ENCODE results near the gene SPNS3.

The SPNS3 gene, protein sequence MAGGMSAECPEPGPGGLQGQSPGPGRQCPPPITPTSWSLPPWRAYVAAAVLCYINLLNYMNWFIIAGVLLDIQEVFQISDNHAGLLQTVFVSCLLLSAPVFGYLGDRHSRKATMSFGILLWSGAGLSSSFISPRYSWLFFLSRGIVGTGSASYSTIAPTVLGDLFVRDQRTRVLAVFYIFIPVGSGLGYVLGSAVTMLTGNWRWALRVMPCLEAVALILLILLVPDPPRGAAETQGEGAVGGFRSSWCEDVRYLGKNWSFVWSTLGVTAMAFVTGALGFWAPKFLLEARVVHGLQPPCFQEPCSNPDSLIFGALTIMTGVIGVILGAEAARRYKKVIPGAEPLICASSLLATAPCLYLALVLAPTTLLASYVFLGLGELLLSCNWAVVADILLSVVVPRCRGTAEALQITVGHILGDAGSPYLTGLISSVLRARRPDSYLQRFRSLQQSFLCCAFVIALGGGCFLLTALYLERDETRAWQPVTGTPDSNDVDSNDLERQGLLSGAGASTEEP

DNA sequence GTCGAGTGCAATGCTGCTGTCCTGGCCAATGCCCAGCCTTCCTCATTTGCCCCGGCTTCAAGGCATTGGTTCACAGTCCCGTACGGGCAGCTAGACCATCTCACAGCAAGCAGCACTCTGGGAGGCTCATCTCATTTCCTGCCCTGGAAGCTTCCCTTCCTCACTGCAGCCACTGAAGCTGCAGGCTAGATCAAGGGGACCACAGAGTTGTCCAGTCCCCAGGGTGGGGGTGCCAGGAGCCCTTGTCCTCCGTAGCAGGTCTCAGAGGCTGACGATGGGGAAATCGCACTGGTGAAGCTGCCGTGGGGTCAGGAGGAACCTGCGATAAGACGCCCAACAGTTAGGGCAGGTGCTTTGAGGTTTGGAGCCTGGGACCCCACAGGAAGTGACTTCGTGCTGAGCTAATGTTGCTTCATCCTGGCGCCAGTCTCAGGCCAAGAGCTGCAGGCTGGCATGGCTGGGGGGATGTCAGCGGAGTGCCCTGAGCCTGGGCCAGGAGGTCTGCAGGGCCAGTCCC is at the start of gene SPNS3:
SPNS3 (plus strand) TSS at position 426 of the 517 bp plus-strand sequence; CDS start at position 454, 28 bp downstream.
- peak; percentile 29 for FAIRE-seq
- no peak for DNase-seq (ENCODE audit: extremely low spot score, insufficient read length, low read depth)

DNA sequence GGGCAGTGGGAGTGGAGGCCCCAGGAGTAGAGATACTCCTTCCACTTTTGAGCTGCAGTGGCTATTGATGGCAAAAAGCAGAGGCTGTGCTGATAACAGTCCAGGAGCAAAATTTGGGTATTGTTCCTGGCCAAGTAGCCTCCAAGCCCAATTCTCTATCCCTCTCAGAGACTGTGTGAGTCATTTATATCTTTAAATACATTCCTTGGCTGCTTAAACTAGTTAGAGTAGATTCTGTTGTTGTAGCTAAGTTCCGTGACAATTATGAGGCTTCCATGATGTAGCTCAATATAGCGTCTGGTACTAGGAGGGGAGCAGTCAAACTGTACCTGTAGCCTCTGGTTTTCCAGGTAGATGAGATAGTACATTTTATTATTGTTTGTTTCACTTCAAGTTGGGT is 47.3 kb upstream of the SPNS3 start:
- FAIRE-seq (no peak), DNase-seq (ENCODE audit: extremely low spot score, insufficient read length, low read depth) (no peak)

DNA sequence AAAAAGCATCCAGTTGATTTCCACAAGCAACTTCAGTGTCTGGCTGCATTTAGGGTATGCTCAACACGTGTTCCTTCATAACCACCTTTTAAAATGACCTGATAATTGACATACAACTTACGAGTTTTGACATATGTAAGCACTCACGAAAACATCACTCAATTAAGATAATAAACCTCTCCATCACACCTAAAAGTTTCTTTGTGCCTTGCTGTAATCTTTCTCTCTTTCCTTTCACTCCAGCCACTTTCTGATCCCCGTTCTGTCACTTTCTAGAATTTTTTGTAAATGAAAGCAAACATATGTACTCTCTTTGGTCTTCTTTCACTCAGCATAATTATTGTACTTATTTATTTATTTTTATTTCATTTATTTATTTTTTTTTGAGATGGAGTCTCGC is 46.6 kb upstream of the SPNS3 start:
- FAIRE-seq (no peak), DNase-seq (ENCODE audit: extremely low spot score, insufficient read length, low read depth) (no peak)

DNA sequence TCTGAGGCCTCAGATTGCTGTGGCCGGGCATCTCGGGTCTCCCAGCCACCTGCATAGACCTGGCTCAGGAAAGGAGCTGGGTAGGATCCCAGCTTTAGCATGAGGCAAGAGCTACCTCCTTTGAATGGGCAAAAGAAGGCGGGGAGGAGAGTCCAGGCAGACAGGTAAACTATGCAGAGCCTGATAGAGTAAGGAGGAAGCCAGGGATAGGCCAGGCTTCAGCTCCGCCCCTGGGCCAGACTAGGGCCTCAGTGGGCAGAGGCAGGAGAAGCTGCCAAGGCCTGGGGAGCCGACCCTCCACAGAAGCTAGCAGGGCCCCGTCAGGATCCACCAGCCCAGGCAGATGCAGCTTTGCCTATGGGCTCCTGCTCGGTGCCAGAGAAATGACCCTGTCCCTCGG is 44.7 kb upstream of the SPNS3 start:
- DNase-seq (ENCODE audit: extremely low spot score, insufficient read length, low read depth) = no peak
- no peak for FAIRE-seq

DNA sequence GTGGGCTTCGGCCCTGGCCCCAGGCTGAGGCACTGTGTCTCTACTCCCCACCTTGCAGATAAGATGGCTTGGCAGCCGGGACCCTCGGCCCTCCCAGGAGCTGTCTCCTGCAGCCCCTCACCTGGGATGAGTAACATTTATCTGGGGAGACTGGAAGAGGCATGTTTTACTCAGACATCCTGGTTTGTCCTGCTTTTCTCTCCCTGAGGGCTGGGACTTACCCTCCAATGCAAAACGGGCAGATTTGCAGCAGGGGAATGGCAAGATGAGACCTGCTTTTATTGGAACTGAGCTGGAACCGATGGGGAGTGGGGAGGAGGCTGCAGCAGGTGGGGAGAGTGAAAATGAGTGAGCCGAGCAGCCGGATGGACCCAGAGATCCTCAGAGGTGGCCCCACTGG is 39.9 kb upstream of the SPNS3 start:
- FAIRE-seq = peak; percentile 31
- no peak for DNase-seq (ENCODE audit: extremely low spot score, insufficient read length, low read depth)

DNA sequence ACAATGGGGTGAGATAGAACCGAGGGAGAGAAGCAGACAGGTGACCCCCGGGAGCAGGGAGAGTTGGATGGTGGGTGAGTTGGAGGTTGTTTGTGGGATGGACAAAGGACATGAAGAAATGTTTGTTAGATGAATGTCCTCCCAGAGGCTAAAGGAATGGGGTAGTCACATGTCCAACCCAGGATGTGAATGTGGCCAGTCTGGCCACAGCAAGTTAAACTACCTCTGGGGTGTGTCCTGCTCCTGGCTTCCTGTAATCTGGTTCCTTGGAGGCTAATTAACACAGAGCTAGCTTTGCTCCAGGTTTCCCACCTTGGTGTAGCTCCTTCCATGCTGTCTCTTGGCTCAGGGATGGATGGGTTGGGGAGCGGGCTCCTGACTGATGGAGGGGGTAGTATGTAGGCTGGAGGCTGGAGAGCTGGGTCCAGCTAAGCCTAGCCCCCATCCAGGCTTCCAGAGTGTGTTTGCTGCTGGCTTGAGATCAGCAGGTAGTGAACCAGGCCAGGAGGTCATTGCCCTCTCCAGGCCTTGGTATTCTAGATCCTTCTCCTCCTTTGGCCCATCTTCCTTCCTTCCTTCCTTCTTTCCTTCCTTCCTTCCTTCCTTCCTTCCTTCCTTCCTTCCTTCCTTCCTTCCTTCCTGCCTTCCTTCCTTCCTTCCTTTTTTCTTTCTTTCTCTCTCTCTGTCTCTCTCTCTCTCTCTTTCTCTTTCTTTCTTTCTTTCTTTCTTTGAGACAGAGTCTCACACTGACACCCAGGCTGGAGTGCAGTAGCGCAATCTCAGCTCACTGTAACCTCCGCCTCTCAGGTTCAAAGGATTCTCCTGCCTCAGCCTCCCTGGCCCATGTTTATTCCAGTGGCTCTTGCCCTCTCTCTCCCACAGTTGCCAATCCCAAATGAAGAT is 39.3 kb upstream of the SPNS3 start:
- DNase-seq (ENCODE audit: extremely low spot score, insufficient read length, low read depth) = no peak
- peak; percentile 74 for FAIRE-seq

DNA sequence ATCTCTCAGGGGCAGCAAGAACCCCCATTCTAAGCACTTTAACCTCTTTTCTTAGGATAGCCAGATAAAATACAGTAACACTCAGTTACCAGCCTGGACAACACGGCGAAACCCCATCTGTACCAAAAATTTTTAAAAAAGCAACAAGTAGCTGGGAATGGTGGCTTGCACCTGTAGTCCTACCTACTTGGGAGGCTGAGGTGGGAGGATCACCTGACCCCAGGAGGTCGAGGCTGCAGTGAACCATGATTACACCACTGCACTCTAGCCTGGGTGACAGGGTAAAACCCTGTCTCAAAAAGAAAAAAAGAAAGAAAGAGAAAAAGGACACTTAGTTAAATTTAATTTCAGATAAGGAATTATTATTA is 38.6 kb upstream of the SPNS3 start:
- FAIRE-seq (no peak), DNase-seq (ENCODE audit: extremely low spot score, insufficient read length, low read depth) (no peak)

DNA sequence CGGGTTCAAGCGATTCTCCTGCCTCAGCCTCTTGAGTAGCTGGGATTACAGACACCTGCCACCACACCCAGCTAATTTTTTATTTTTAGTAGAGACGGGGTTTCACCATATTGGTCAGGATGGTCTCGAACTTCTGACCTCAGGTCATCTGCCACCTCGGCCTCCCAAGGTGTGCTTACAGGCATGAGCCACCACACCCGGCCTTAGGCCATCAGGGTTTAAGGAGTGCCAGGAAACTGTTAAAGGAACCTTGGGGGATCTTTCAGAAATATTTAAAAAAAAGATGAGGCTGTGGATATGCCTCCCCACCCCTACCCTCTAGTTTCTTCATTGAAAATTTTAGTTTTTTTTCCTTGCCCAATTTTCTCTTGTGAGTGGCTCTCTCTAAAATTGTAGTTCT is 35.9 kb upstream of the SPNS3 start:
- DNase-seq (ENCODE audit: extremely low spot score, insufficient read length, low read depth) = no peak

DNA sequence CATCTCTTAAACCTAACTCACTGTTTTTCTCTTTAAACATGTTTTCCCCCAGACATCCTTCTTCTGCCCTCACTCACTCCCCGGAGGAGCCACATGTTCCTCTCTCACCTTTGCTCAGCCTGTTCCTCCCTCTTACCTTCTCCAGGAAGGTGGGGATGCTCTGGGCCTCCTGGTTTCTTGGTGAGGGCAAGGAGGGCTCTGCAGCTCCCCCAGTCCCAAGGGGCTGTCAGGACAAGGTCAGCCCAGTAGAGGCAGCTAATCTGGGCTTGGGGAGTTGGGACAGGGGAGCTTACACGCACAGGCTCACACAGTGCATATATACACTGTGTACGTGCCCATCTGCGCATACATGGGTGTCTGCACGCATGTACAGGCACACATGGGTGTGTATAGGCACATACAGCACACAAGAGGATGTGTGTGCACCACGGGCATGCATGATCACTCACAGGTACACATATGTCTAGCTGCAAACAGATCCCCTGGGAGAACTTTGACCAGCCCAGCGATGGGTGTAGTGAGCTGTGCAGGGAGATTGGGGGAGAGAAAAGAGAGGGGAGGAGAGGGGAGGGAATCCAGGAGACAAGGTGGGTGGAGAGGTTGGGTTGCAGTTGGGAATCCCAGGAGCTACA is 28.6 kb upstream of the SPNS3 start:
- DNase-seq (ENCODE audit: extremely low spot score, insufficient read length, low read depth) (no peak), FAIRE-seq (peak; percentile 63)

More for the DNA sequence above, 35.9 kb upstream of the SPNS3 start:
- peak; percentile 55 for FAIRE-seq

DNA sequence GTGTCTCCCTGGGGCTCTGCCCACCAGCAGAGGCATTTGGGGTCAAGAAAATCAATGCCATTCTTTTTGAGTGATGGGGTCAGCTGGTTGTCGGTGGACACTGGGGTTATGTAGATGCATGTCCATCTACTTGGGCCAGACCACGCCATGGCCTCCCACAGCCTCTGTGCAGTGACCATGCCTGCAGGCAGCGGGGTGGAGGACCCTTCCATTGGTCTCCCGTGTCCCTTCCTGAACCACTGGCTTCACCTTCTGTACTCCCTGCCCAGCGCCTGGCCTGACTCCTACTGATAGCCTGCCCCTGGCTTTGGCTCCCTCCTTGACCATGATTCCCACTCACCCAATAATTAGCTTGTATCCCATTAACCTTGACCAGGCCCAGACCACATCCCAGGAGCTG is 28.0 kb upstream of the SPNS3 start:
- no peak for FAIRE-seq

DNA sequence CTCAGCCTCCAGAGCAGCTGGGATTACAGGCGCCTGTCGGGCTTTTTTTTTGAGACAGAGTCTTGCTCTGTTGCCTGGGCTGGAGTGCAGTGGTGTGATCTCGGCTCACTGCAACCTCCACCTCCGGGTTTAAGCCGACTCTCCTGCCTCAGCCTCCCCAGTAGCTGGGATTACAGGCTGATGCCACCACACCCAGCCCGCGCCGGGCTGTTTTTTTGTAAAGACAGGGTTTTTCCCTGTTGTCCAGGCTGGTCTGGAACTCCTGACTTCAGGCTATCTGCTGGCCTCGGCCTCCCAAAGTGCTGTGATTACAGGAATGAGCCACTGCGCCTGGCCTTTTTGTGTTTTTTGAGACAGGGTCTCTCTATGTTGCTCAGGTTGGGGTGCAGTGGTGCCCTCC is 27.4 kb upstream of the SPNS3 start:
- FAIRE-seq = no peak
- no peak for DNase-seq (ENCODE audit: extremely low spot score, insufficient read length, low read depth)

More for the DNA sequence above, 28.0 kb upstream of the SPNS3 start:
- no peak for DNase-seq (ENCODE audit: extremely low spot score, insufficient read length, low read depth)

DNA sequence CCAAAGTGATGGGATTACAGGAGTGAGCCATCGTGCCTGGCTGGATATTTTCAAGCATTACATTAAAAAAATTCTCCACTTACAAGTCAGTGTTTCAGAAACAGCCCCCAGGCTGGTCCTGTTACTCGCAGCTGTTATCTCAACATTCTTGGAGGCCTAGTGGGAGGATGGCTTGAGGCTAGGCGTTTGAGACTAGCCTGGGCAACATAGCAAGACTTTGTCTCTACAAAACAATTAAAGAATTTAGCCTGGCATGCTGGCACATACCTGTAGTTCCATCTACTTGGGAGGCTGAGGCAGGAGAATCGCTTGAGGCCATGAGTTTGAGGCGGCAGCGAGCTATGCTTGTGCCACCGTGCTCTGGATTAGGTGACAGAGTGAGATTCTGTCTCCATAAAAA is 26.5 kb upstream of the SPNS3 start:
- no peak for FAIRE-seq
- no peak for DNase-seq (ENCODE audit: extremely low spot score, insufficient read length, low read depth)

DNA sequence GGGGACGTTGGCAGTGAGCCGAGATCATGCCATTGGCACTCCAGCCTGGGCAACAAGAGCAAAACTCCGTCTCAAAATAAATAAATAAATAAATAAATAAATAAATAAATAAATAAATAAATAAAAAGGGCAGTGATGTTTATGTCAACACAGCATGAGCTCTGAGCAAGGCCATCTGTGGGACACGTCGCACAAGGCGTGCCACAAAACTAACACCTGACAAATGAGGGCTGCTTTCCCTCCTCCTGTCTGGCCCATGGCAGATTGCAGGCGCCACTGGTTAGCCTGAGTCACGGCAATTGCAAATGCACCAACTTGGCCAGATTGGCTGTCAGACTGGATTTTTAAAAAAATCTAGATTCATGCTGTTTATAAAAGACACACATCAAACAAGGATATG is 25.9 kb upstream of the SPNS3 start:
- no peak for DNase-seq (ENCODE audit: extremely low spot score, insufficient read length, low read depth)

DNA sequence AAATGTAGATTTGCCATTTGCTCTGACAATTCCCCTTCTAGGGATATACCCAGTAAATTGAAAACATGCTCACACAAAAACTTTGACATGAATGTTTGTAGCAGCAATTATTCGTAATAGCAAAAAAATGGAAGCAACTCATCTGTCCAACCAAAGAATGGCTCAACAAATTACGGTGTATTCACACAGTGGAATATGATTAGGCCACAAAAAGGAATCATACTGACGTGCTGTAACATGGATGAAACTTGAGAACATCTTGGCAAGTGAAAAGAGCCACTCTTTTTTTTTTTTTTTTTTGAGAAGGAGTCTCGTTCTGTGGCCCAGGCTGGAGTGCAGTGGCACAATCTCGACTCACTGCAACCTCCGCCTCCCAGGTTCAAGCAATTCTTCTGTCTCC is 24.1 kb upstream of the SPNS3 start:
- no peak for FAIRE-seq

More for the DNA sequence above, 25.9 kb upstream of the SPNS3 start:
- FAIRE-seq = no peak

DNA sequence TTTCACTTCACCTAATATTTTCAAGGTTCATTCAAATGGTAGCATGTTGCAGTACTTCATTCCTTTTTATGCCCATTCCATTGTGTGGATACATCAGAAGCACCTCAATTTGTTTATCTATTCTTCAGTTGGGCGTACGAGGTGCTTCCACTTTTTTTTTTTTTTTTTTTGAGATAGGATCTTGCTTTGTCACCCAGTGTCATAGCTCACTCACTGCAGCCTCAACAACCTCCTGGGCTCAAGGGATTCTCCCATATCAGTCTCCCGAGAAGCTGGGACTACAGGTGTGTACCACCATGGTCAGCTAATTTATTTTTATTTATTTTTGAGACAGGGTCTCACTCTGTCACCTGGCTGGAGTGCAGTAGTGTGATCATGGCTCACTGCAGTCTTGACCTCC is 22.5 kb upstream of the SPNS3 start:
- DNase-seq (ENCODE audit: extremely low spot score, insufficient read length, low read depth) (no peak), FAIRE-seq (no peak)

More for the DNA sequence above, 24.1 kb upstream of the SPNS3 start:
- DNase-seq (ENCODE audit: extremely low spot score, insufficient read length, low read depth) = no peak

DNA sequence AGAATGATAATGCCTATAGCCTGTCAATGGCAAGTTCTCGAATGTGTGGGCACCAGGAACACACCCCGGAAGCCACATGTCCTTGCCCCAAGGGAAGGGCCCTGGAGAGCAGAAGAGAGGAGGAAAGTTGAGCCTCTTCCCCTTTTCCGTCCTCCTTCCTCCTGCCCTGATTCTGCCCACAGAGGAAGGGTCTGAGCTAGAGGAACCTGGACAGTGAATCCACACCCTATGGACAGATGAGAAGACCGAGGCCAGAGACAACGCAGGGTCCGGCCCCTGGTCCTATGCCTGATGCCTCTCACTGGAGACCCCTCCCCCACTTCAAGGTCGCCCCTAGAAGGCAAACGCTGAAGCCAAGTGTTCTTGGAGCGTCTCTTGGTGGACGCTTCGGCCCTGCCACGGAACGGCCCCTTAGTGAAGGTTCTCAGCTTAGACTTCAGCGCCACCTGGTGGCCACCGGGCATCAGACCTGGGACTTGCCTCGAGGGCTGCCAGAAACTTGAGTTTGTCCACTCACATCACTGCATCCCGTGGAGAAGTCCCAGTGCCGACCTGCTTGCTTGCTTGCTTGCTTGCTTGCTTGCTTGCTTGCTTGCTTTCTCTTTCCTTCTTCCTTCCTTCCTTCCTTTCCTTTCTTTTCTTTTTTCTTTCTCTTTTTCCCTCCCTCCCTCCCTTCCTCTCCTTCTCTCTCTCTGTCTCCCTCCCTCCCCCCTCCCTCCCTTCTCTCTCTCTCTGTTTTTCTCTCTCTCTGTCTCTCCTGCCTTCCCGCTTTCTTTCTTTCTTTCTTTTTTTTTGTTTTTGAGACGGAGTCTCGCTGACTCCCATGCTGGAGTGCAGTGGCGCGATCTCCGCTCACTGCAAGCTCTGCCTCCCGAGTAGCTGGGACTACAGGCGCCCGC is 20.6 kb upstream of the SPNS3 start:
- FAIRE-seq = peak; percentile 98
- DNase-seq (ENCODE audit: extremely low spot score, insufficient read length, low read depth) = peak; percentile 75

DNA sequence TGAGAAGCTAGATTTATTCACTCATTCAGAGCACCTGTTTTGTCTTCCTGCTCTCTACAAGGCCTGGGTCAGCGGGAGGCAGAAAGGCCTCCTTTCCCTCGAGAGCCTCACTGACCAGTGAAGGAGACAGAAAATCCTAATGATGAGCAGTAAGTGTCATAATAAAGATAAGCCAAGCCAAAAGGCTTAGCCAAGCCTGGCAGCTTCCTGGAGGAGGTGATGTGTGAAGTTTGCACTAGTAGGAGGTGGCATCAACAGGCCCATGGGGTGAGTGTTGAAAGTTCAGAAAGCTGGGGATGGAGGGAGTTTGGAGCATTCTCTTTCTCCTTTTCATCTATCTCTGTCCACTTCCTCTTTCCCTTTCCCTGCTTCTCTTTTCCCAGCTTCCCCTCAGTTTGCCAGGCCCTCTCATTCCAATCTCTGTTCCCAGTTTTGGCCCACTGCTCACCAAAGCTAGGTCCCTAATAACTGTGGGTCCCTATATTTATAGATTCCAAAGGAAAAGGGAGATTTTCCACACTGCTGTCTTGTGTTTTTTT is 16.5 kb upstream of the SPNS3 start:
- no peak for FAIRE-seq
- DNase-seq (ENCODE audit: extremely low spot score, insufficient read length, low read depth) = no peak

DNA sequence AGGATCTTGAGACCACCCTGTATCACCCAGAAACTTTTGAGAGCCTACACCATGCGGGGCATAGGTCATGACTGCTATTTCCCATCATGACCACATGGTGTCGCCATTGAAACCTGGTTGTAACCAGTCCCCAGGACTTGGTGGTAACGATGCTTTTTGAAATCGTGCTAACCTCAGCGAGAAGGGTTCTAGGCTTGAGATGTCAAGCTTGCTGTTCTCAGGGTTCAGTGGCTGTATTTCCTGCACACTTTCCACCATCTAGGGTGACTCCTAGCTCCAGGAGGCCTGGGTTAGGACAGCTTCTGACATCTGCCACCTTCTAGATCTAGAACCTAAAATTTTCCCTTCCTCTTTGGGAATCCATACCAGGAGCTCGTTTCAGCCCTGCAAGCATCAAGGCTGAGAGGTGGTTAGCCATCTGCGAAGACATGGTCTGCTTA is 13.0 kb upstream of the SPNS3 start:
- FAIRE-seq (peak; percentile 97), DNase-seq (ENCODE audit: extremely low spot score, insufficient read length, low read depth) (no peak)

DNA sequence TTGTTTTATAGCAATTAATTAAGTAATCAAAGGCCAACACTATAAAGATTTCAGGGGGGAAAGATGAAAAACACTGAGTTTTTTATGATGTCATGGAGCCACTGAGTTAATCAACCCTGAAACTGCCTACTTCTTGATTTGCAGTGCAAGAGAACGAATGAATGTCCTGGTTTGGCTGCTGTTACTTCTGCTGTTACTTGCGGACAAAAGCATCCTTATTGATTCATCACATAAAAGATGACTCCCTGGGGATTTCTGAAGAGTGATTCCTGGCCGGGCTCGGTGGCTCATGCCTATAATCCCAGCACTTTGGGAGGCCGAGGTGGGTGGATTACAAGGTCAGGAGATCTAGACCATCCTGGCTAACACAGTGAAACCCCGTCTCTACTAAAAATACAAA is 10.9 kb upstream of the SPNS3 start:
- DNase-seq (ENCODE audit: extremely low spot score, insufficient read length, low read depth) (no peak), FAIRE-seq (no peak)
